GM12873 (cell line): ENCODE results near the gene AKT1.

Source experiments
- CTCF ChIP-seq: IDR thresholded peaks from 2 replicates; pipeline ENCODE4 v1.5.1; 2012; ENCODE audit warnings: low read depth, mild to moderate bottlenecking, moderate library complexity, low read length, control low read depth; ENCODE audit not compliant: insufficient read depth; ENCODE audit errors: missing control alignments

The AKT1 gene

GRCh38 chr14:104799244-104800014, 3.9 kb upstream of the AKT1 start:
- TF ChIP-seq CTCF: no peak

GRCh38 chr14:104798300-104799243, 3.0 kb upstream of the AKT1 start:
- no peak for TF ChIP-seq CTCF

GRCh38 chr14:104797115-104798044, 1.8 kb upstream of the AKT1 start:
- TF ChIP-seq CTCF: no peak

- TF ChIP-seq CTCF: no peak
Observed at GRCh38 chr14:104796687-104797081, 1.1 kb upstream of the AKT1 start.

- TF ChIP-seq CTCF: no peak
Observed at GRCh38 chr14:104795781-104796686, 486 bp upstream of the AKT1 start.

- no peak for TF ChIP-seq CTCF
Observed at GRCh38 chr14:104794631-104794992, 936 bp downstream of the AKT1 start.
